IMR-90 (cell line): ENCODE data around the gene KAT6B. TPM values are rescaled to one million over a fixed set of nuclear protein-coding genes. Genes with fewer than 3 reads are reported as not detected.

ENCODE experiments used
- ATAC-seq: fragments of 200-7000 bp; cut with Tn5 transposase; 2 replicates; pipeline ENCODE4 v1.9.1; 2020; ENCODE audit warnings: low read depth, mild to moderate bottlenecking, moderate library complexity
- BruUV-seq: library from RNA; stranded (reverse); fragments of 400-500 nt; replicated peaks from 2 replicates; lab custom pipeline; 2021; lab: Mats Ljungman, UMichigan
- CTCF ChIA-PET: fragments of 300-600 bp; formaldehyde crosslinking; extraction: SDS; loops from one replicate; lab custom pipeline; 2021; ENCODE audit warnings: antibody characterized with exemption; lab: Yijun Ruan, JAX
- POLR2A ChIA-PET: fragments of 300-600 bp; sonication (Branson Sonifier 250); formaldehyde crosslinking; loops from one replicate; lab custom pipeline; 2022; ENCODE audit warnings: antibody characterized with exemption; ENCODE audit not compliant: unreplicated experiment; lab: Charles Lee
- DNase-seq: peaks from one replicate; pipeline ENCODE4 v3.0.0; 2013
- H2AFZ ChIP-seq: replicated peaks from 2 replicates; pipeline ENCODE3; 2013; ENCODE audit warnings: low read length, mild to moderate bottlenecking; ENCODE audit not compliant: poor library complexity
- H2AK5ac ChIP-seq: 2 replicates; pipeline ENCODE4 v1.6.1; 2013; ENCODE audit warnings: low read depth, low read length, inconsistent platforms
- H2AK9ac ChIP-seq: replicated peaks from 2 replicates; pipeline ENCODE3; 2013; ENCODE audit warnings: mild to moderate bottlenecking, low read depth, low read length, moderate library complexity; ENCODE audit not compliant: poor library complexity
- H2BK120ac ChIP-seq: 2 replicates; pipeline ENCODE4 v1.6.1; 2013; ENCODE audit warnings: low read depth, low read length, inconsistent platforms
- H2BK15ac ChIP-seq: 3 replicates; pipeline ENCODE4 v1.6.1; 2013; ENCODE audit warnings: low read depth, low read length, inconsistent platforms
- H2BK20ac ChIP-seq: 2 replicates; pipeline ENCODE4 v1.6.1; 2013; ENCODE audit warnings: low read depth, mild to moderate bottlenecking, inconsistent platforms, low read length, moderate library complexity
- H2BK5ac ChIP-seq: 2 replicates; pipeline ENCODE4 v1.6.1; 2013; ENCODE audit warnings: mild to moderate bottlenecking, low read depth, low read length, inconsistent platforms; ENCODE audit not compliant: poor library complexity, severe bottlenecking
- H3K14ac ChIP-seq: replicated peaks from 2 replicates; pipeline ENCODE4 v1.6.1; 2013; ENCODE audit warnings: low read depth, low read length, inconsistent platforms
- H3K18ac ChIP-seq: 2 replicates; pipeline ENCODE4 v1.6.1; 2013; ENCODE audit warnings: low read depth, low read length, control low read depth
- H3K23ac ChIP-seq: 2 replicates; pipeline ENCODE4 v1.6.1; 2013; ENCODE audit warnings: low read depth, low read length, inconsistent platforms
- H3K27ac ChIP-seq: 2 replicates; pipeline ENCODE4 v1.5.1; 2013; ENCODE audit warnings: mild to moderate bottlenecking, control low read depth, low read length; ENCODE audit not compliant: insufficient read depth
- H3K27me3 ChIP-seq: 2 replicates; pipeline ENCODE4 v1.6.1; 2013; ENCODE audit warnings: low read length; ENCODE audit not compliant: control insufficient read depth, insufficient read depth
- H3K36me3 ChIP-seq: 2 replicates; pipeline ENCODE4 v1.6.1; 2013; ENCODE audit warnings: low read length, mixed read lengths; ENCODE audit not compliant: control insufficient read depth, insufficient read depth
- H3K4ac ChIP-seq: 2 replicates; pipeline ENCODE4 v1.6.1; 2013; ENCODE audit warnings: low read depth, low read length, inconsistent platforms
- H3K4me1 ChIP-seq: 2 replicates; pipeline ENCODE4 v1.6.1; 2013; ENCODE audit warnings: low read length, mixed read lengths; ENCODE audit not compliant: control insufficient read depth, insufficient read depth
- H3K4me2 ChIP-seq: 2 replicates; pipeline ENCODE4 v1.6.1; 2013; ENCODE audit warnings: low read depth, mild to moderate bottlenecking, control low read depth, low read length, moderate library complexity
- H3K4me3 ChIP-seq: 2 replicates; pipeline ENCODE4 v1.5.1; 2013; ENCODE audit warnings: low read depth, mild to moderate bottlenecking, control low read depth, low read length, moderate library complexity; ENCODE audit not compliant: insufficient read depth
- H3K56ac ChIP-seq: 2 replicates; pipeline ENCODE4 v1.6.1; 2013; ENCODE audit warnings: low read length, inconsistent platforms; ENCODE audit not compliant: insufficient read depth; ENCODE audit errors: extremely low read depth
- H3K79me1 ChIP-seq, 2 experiments: 2 replicates each; pipeline ENCODE4 v1.6.1; 2013; ENCODE audit warnings: low read length in 2 of 2, inconsistent platforms in 1 of 2, low read depth in 1 of 2
- H3K9ac ChIP-seq: 2 replicates; pipeline ENCODE4 v1.6.1; 2013; ENCODE audit warnings: low read depth, low read length, control low read depth
- H3K9me1 ChIP-seq: 2 replicates; pipeline ENCODE4 v1.6.1; 2013; ENCODE audit warnings: low read length, inconsistent platforms; ENCODE audit not compliant: insufficient read depth
- H3K9me3 ChIP-seq: 2 replicates; pipeline ENCODE4 v1.6.1; 2013; ENCODE audit warnings: low read length; ENCODE audit not compliant: control insufficient read depth, insufficient read depth
- H4K20me1 ChIP-seq: 2 replicates; pipeline ENCODE4 v1.6.1; 2013; ENCODE audit warnings: low read length, inconsistent platforms; ENCODE audit not compliant: insufficient read depth
- H4K5ac ChIP-seq: 2 replicates; pipeline ENCODE4 v1.6.1; 2013; ENCODE audit warnings: mild to moderate bottlenecking, low read depth, low read length, control low read depth
- H4K8ac ChIP-seq, 2 experiments: 2 replicates each; pipeline ENCODE4 v1.6.1; 2013; ENCODE audit warnings: low read depth in 2 of 2, low read length in 2 of 2, control low read depth in 1 of 2, inconsistent platforms in 1 of 2
- H4K91ac ChIP-seq: 2 replicates; pipeline ENCODE4 v1.6.1; 2013; ENCODE audit warnings: low read depth, low read length, inconsistent platforms; ENCODE audit not compliant: insufficient read depth
- CEBPB ChIP-seq: IDR thresholded peaks from 2 replicates; pipeline ENCODE4 v1.6.1; 2012; ENCODE audit warnings: low read depth, low read length, improper control_type of control experiment
- CHD1 ChIP-seq: IDR thresholded peaks from 2 replicates; pipeline ENCODE4 v1.6.1; 2012; ENCODE audit warnings: low read depth, low read length, improper control_type of control experiment
- CTCF ChIP-seq: conservative IDR thresholded peaks from 2 replicates; pipeline ENCODE4 v1.5.1; 2012; ENCODE audit warnings: mild to moderate bottlenecking, low read depth, low read length, improper control_type of control experiment
- ELK1 ChIP-seq: fragments of 150-350 bp; IDR thresholded peaks from 2 replicates; pipeline ENCODE4 v1.6.1; 2016; ENCODE audit warnings: low read depth, mild to moderate bottlenecking, low read length, moderate library complexity, borderline replicate concordance
- FOS ChIP-seq: fragments of 150-350 bp; IDR thresholded peaks from 2 replicates; pipeline ENCODE4 v1.6.1; 2016; ENCODE audit warnings: low read depth, low read length
- MAFK ChIP-seq: IDR thresholded peaks from 2 replicates; pipeline ENCODE4 v1.6.1; 2012; ENCODE audit warnings: low read depth, low read length, improper control_type of control experiment
- MAZ ChIP-seq: IDR thresholded peaks from 2 replicates; pipeline ENCODE4 v1.6.1; 2012; ENCODE audit warnings: low read depth, mild to moderate bottlenecking, low read length, improper control_type of control experiment, moderate library complexity, borderline replicate concordance
- NFE2L2 ChIP-seq: fragments of 150-350 bp; IDR thresholded peaks from 2 replicates; pipeline ENCODE4 v1.6.1; 2016; ENCODE audit warnings: low read depth, mild to moderate bottlenecking, low read length
- RAD21 ChIP-seq: IDR thresholded peaks from 2 replicates; pipeline ENCODE4 v1.6.1; 2012; ENCODE audit warnings: low read length, improper control_type of control experiment
- RFX5 ChIP-seq: IDR thresholded peaks from 2 replicates; pipeline ENCODE4 v1.8.0; 2012; ENCODE audit warnings: low read depth, mild to moderate bottlenecking, low read length, moderate library complexity
- SMC3 ChIP-seq: fragments of 150-350 bp; IDR thresholded peaks from 2 replicates; pipeline ENCODE4 v1.6.1; 2016; ENCODE audit warnings: low read depth, mild to moderate bottlenecking, antibody characterized with exemption, low read length, moderate library complexity
- USF2 ChIP-seq: fragments of 150-350 bp; IDR thresholded peaks from 2 replicates; pipeline ENCODE4 v1.6.1; 2017; ENCODE audit warnings: mild to moderate bottlenecking, antibody characterized with exemption, low read length, low read depth
- dilution Hi-C: fragments of 300-500 bp; cut with HindIII; formaldehyde crosslinking; loops from one replicate; pipeline ENCODE4 v1.14.3; 2018; ENCODE audit warnings: low sequenced_read_pairs; ENCODE audit not compliant: unreplicated experiment
- in situ Hi-C: fragments of 300-500 bp; cut with MboI; formaldehyde crosslinking; loops from 3 replicates; pipeline ENCODE4 v1.14.3; 2019; ENCODE audit warnings: low sequenced_read_pairs, inconsistent platforms, mixed read lengths
- intact Hi-C: fragments of 100-400 bp; cut with micrococcal nuclease; formaldehyde crosslinking; loops from 2 replicates; pipeline ENCODE4 v1.10.0; 2022
- polyA plus RNA-seq, 3 experiments: library from polyadenylated mRNA; depleted of rRNA; stranded (reverse); fragments of >200 nt; gene quantifications; 2 replicates each; pipeline ENCODE4 v1.2.3, GENCODE V29; 2012; ENCODE audit warnings: low replicate concordance in 1 of 3
- total RNA-seq: library from RNA; depleted of rRNA; stranded (reverse); fragments of >200 nt; gene quantifications from 2 replicates; pipeline ENCODE4 v1.2.3, GENCODE V29; 2012

KAT6B gene
- total and polyA plus RNA-seq, 2 of the 4 experiments (the other 2 are of a cell fraction), result 8.8 to 28.1 TPM

GRCh38 chr10:74814797-74815196, 11.6 kb upstream of the KAT6B start:
- Histone ChIP-seq H3K9me3 (peaks cover 5% of the 10 kb centered on the region), H3K9ac (no peak overlapping the region), H4K20me1 (no peaks in the 10 kb centered on the region), H3K79me1 (no peaks in the 10 kb centered on the region), H4K8ac (no peak overlapping the region), H2BK120ac (no peak overlapping the region), H3K27me3 (no peaks in the 10 kb centered on the region), H2AK9ac (no peak overlapping the region), H2BK20ac (no peak overlapping the region), H3K4me2 (no peak overlapping the region), H3K4ac (no peak overlapping the region), H2AFZ (no peak overlapping the region), H3K23ac (no peak overlapping the region), H3K36me3 (no peaks in the 10 kb centered on the region), H3K27ac (no peak overlapping the region), H4K5ac (no peak overlapping the region), H3K4me3 (no peak overlapping the region), H4K91ac (no peak overlapping the region), H2BK5ac (no peak overlapping the region), H3K56ac (no peak overlapping the region), H3K4me1 (no peaks in the 10 kb centered on the region), H3K14ac (no peak overlapping the region), H2AK5ac (no peak overlapping the region), H2BK15ac (no peak overlapping the region), H3K18ac (no peak overlapping the region), H3K9me1 (no peaks in the 10 kb centered on the region)
- intact Hi-C loops (no loop called here), dilution Hi-C loops (no loop called here), in situ Hi-C loops (no loop called here)
- DNase-seq (no peak), ATAC-seq (no peak)
- ChIA-PET POLR2A (no interaction called here), CTCF (no interaction called here)
- no peak for TF ChIP-seq SMC3
- no peak for TF ChIP-seq RAD21
- no peak for TF ChIP-seq CEBPB
- no peak for TF ChIP-seq FOS
- TF ChIP-seq CHD1, result no peak
- TF ChIP-seq USF2, result no peak
- no peak for TF ChIP-seq MAFK
- TF ChIP-seq NFE2L2, result no peak
- TF ChIP-seq RFX5, result no peak
- TF ChIP-seq CTCF, result no peak
- no peak for TF ChIP-seq ELK1
- no peak for TF ChIP-seq MAZ
- BruUV-seq, result no TSS peak
